HG02798 (cell line): ENCODE data around the gene CCDC38.
"Not testable (repeated sequence)": the region's sequence is repeated elsewhere in the genome, so short reads cannot be mapped to it uniquely, and the experiment has no call there.

Experiments used
- ATAC-seq: cut with Tn5 transposase; IDR thresholded peaks from one replicate; pipeline ENCODE4 v1.9.1; 2021; ENCODE audit warnings: mild to moderate bottlenecking; ENCODE audit not compliant: unreplicated experiment, poor library complexity

CCDC38 gene

DNA sequence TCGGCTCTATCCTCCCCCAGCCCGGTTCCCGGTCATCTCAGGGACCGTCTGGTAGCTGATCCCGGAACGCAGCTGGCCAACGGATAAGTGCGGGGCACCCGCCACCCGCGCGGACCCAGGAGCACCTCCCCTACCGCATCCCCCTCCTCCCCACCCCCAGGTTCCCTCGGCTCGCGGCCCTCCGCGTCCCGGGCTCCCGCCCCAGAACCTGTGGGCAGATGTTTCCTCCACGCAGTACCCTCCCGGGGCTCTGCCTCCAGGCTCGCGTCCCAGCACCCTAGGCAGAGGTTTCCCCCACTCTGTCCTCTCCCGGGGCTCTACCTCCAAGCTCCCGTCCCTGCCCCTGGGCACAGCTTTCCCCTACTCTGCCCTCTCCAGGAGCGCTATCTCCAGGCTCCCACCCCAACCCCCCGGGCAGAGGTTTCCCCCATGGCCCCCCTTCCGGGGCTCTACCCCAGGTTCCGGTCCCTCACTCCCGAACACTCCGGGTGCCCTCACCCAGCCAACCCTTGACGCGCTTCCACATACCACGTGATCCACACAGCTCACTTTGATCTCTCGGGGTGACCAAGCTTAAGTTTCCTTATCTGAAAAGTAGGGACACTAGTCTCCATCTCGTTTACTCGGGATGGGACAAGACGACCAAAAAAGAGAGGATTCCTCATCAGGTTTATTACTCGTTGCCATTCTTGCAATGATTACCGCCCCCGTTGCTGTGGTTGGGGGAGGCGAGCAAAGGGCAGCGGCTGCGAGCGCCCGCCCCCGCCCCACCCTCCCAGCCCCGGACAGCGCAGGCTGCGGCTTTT is at the start of gene CCDC38:
CCDC38 (minus strand) TSS at position 91 of the 806 bp plus-strand sequence. CDS start 6,105 bp downstream, outside the sequence.
- peak; percentile 98 for ATAC-seq

- no peak for ATAC-seq
Observed at GRCh38 chr12:95990136-95990535, 47.7 kb upstream of the CCDC38 start.

- no peak for ATAC-seq
Observed at GRCh38 chr12:95989504-95990123, 47.2 kb upstream of the CCDC38 start.

DNA sequence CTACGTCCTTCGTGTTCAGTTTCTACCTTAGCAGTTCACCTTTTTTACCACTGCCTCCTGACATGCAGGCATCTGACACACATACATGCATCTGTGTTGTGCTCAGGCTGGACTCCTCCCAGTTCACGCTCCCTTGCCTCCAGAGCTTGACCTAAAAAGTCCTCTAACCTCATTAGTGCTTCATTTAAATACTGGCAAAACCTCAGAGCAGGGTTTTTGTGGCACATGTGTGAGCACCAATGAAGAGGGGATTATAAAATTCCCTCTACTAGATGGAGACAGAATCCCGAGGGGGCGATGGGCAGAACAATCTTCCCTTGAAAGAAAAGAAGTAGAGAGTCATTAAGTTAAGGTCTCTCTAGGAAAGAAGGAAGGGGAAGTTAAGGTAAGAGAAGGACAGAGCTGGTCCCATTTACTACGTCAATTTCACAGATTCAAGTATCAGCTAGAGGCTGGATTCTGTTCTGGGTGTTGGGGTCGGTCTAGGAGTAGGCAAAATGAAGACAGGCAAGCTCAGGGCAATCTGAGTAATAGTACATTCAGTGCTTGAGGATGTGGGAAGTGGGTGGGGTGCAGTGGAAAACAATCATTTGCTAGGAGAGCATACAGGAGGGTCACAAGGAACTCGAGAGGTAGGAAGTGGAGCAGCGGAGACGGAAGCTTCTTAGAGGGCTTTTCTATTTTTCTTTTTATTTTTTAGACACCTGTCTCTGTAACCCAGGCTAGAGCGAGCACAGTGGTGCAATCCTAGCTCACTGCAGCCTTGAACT is 46.3 kb upstream of the CCDC38 start:
- no peak for ATAC-seq

DNA sequence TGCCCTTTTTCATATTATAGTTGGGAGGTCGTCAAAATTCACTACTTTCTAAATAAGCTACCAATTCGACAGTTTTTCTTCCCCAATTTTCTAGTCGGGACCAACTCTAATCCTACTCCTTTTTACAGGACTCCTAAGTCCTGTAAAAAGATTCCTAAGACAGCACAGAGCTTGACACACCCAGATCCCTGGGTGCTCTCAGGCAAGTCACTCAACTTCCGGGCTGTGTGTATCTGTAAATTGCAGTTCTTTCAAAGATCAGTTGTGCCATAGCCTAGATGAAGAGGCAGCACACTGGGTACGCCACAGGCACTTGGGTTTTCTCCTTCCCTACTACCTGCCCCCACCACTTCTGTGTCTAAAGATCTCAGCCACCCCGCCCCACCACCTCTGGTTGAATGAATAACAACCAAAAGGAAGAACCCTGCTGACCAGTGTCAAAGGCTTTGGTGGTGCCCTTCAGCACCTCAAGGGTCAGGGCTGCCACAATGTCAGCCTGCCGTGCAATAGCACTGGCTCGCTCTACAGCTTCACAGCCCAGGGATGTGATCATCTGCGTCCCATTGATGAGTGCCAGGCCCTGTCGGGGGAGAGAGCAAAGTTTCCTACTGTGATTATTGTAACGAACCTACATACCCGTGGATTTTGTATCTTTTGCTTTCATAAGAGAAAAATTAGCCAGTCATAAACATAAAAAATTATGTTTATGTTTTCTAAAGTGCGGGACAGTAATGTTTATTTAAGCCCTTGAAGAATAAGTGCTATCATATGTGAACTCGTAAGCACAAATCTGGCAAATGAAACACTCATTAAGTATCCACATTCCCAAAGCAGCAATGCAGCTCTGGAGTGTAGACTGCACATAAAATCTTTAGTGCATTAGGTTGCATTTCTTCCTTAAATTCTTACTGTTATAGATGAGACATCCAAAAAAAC is 44.5 kb upstream of the CCDC38 start:
- ATAC-seq = no peak

DNA sequence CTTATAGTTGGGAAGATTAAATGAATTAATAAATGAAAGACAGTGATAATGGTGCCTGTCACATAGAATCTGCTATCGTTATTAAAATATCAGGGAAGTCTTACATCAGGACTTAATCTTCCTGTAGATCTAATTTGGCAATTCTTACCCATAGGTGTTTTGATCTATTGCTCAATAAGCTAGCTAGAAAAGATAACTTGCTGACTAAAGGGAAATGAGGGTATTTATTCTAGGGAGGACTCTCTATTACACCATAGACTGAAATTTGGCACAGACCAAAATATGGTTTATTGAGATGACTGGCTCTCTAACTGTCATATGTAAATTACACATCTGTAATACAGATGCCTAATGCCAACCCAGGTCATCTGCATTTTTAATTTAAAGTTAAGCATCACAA is 42.3 kb upstream of the CCDC38 start:
- no peak for ATAC-seq

DNA sequence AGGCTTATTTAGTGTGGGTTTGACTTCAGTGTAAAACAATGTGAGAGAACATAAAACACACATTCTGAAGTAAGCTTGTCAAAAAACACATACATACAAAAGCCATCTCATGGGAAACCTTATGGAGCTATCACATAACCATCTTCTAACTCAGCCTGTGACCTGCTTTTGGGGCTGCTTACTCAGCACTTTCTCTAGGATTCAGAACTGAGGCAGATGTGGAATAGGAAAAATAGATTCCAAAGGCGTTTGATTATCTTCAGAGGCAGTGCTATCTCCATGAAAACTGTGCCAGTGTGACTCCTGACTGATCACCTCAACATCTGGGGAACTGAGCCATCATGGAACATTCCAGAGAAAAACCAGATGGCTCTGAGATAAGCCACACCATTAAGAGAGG is 40.2 kb upstream of the CCDC38 start:
- ATAC-seq = no peak

- no peak for ATAC-seq
Observed at GRCh38 chr12:95980437-95980836, 38.0 kb upstream of the CCDC38 start.

GRCh38 chr12:95978774-95979173 is 36.4 kb upstream of the CCDC38 start:
- ATAC-seq = no peak

DNA sequence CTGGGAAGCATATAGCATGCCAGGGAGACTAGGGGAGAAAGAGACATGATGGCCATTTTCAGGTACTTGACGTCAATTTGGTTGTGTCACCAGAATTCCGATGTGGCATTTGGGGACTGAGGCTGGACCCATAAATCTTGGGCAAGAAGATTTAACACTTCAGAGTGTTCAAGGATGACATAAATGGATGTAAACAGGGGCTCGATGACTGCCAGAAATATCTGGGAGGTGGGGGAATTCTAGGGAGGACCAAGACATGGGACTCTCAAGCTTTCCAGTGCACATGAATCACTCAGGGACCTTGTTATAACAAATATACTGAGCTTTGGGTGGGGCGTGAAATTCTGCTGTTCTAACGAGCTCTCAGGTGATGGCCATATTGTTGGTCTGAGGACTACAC is 35.9 kb upstream of the CCDC38 start:
- ATAC-seq = no peak

GRCh38 chr12:95977764-95978305 is 35.4 kb upstream of the CCDC38 start:
- no peak for ATAC-seq

DNA sequence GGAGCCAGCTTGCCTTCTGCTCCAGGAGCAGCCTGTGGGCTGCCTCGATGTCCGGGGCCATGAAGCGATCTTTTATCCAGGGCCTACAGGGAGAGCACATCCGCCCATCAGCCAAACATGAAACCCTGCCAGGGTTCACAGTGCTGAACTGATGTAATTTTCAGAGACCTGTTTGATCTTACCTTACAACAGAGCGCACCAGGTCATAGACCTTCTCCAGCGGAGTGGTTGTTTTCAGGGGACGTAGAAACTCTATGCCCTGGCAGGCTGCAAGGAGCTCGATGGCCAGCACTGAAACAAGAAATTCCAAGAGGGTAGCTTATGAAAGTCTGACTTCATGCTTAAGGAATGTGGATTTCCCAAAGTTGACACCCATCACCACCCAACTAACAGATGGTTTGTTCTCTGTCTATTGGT is 34.0 kb upstream of the CCDC38 start:
- no peak for ATAC-seq

DNA sequence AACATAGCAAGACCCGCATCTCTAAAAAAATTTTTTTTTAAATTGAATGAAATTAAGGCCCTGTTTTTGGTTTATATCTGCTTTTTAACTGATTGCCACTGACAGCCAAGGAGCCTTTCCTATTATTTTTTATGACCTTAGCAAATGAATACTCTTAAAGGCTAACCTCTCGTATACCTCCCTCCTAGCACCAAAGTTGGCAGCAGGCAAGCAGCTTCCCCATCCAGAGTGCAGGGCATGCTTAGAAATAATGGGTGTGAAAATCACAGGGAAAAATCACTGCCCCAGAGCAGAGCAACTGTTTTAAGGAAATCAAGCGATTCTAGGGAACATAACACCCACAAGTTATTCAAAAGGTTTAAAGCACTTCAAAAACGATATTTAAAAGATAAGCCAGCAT is 33.1 kb upstream of the CCDC38 start:
- ATAC-seq = no peak

DNA sequence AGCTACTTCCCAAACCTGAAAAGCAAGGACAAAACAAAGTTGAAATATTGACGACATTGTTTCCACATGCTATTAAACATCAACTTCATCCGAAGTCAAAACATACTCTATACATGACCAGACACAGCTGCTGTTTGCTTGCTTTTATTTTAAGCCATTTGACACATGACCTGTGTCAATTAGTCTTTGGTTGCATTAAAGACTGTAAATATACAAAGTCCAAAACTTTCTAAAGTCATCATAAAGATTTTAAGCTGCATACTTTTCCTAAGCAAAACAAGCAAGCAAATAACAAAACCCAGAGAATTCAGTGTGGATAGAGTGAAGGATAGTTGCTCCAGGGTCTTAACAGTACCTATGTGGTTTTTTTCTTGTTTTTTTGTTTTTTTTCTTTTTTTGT is 31.9 kb upstream of the CCDC38 start:
- no peak for ATAC-seq

DNA sequence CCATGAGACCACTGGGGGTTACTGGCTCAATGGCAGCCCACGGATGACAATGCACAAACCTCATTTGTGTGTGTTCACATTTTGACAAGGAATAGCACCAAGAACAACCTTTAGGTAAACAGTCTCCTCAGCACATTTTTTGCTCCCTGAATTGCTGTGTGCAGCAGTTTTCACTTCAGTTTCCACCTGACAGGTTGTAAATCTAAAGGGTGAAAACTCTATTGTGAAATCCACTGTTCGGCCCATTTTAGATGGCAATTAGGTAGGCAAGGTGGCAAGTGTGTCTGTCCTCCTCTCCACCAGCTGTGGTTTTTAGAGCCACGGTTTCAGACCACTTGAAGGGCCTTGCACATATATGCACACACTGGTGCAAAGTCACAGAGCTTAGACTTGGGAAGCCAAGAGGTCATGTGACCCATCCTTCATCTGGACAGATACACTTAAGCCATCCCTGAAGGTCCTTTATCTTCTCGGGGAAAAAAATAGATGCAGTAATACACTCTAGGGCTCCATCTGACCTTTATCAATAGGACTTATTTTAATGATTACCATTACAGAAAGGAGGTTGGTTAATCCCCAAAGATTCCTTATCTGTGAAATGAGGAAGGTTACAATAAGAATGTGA is 30.5 kb upstream of the CCDC38 start:
- no peak for ATAC-seq

GRCh38 chr12:95970905-95971304 is 28.5 kb upstream of the CCDC38 start:
- ATAC-seq = no peak

GRCh38 chr12:95969116-95969515 is 26.7 kb upstream of the CCDC38 start:
- not testable (repeated sequence) for ATAC-seq

GRCh38 chr12:95967301-95967700 is 24.9 kb upstream of the CCDC38 start:
- no peak for ATAC-seq

GRCh38 chr12:95966287-95966870 is 24.0 kb upstream of the CCDC38 start:
- ATAC-seq = no peak
